ENCODE results near the gene RPL37A. TPM values are rescaled to one million over a fixed set of nuclear protein-coding genes. Genes with fewer than 3 reads are reported as not detected.

The RPL37A gene
- total RNA-seq, 4 donors from 2014 or later = 1,065 to 1,506 (median 1,390) TPM

- Histone ChIP-seq H3K9me3 (no peaks in the 10 kb centered on the region), H3K36me3 (no peaks in the 10 kb centered on the region), H3K4me3 (no peak overlapping the region), H3K27ac (no peak overlapping the region), H3K4me1 (peaks cover 8 to 21% of the 10 kb centered on the region in 2 donors), H3K27me3 (no peaks in the 10 kb centered on the region)
- intact Hi-C loops (cut with DNase I; ENCODE audit: low total_unique reads) = no loop called here
- in situ Hi-C loops (cut with MboI; ENCODE audit: low sequenced_read_pairs in 4 of 4) = loop anchor here in 1 of 4 donors (25.0 kb wide), 1 partner anchor 1175 kb away; no protein-coding TSS in a partner anchor
- no peak for DNase-seq
- TF ChIP-seq POLR2A (IDR thresholded peaks at IDR 0.05) = no peak
- no peak for TF ChIP-seq CTCF (IDR thresholded peaks at IDR 0.05 in 4 of 5, conservative IDR thresholded peaks at IDR 0.05 in 1 of 5)
- ATAC-seq = no peak
Observed at GRCh38 chr2:216537366-216537765, 38.7 kb downstream of the RPL37A start.

- Histone ChIP-seq H3K27ac (no peak overlapping the region), H3K4me1 (peaks cover 8 to 21% of the 10 kb centered on the region in 2 donors)
- no peak for ATAC-seq
Observed at GRCh38 chr2:216538538-216538937, 39.9 kb downstream of the RPL37A start.

GRCh38 chr2:216539120-216539519 is 40.5 kb downstream of the RPL37A start:
- TF ChIP-seq POLR2A (IDR thresholded peaks at IDR 0.05) (no peak), CTCF (IDR thresholded peaks at IDR 0.05 in 4 of 5, conservative IDR thresholded peaks at IDR 0.05 in 1 of 5) (no peak)
- intact Hi-C loops (cut with DNase I; ENCODE audit: low total_unique reads) (no loop called here), in situ Hi-C loops (cut with MboI; ENCODE audit: low sequenced_read_pairs in 4 of 4) (loop anchor here in 1 of 4 donors (25.0 kb wide), 1 partner anchor 1173 kb away; no protein-coding TSS in a partner anchor)
- H3K9me3 ChIP-seq = no peaks in the 10 kb centered on the region
- H3K27me3 ChIP-seq = no peaks in the 10 kb centered on the region
- H3K4me3 ChIP-seq = no peak overlapping the region
- H3K27ac ChIP-seq = no peak overlapping the region
- H3K4me1 ChIP-seq = peaks cover 8 to 21% of the 10 kb centered on the region in 2 donors
- H3K36me3 ChIP-seq = no peaks in the 10 kb centered on the region
- DNase-seq (no peak), ATAC-seq (no peak)

More at GRCh38 chr2:216538538-216538937, 39.9 kb downstream of the RPL37A start:
- no peak for TF ChIP-seq POLR2A (IDR thresholded peaks at IDR 0.05)
- no peak for TF ChIP-seq CTCF (IDR thresholded peaks at IDR 0.05 in 4 of 5, conservative IDR thresholded peaks at IDR 0.05 in 1 of 5)
- in situ Hi-C loops (cut with MboI; ENCODE audit: low sequenced_read_pairs in 4 of 4) (loop anchor here in 1 of 4 donors (25.0 kb wide), 1 partner anchor 1174 kb away; no protein-coding TSS in a partner anchor), intact Hi-C loops (cut with DNase I; ENCODE audit: low total_unique reads) (no loop called here)
- Histone ChIP-seq H3K9me3 (no peaks in the 10 kb centered on the region), H3K27me3 (no peaks in the 10 kb centered on the region), H3K4me3 (no peak overlapping the region), H3K36me3 (no peaks in the 10 kb centered on the region)
- DNase-seq = no peak

GRCh38 chr2:216539791-216540241 is 41.2 kb downstream of the RPL37A start:
- TF ChIP-seq POLR2A (IDR thresholded peaks at IDR 0.05) (no peak), CTCF (IDR thresholded peaks at IDR 0.05 in 4 of 5, conservative IDR thresholded peaks at IDR 0.05 in 1 of 5) (no peak)
- ATAC-seq (peak; percentile 49 to 53), DNase-seq (peak; percentile 19 to 54)
- H3K4me3 ChIP-seq = no peak overlapping the region
- in situ Hi-C loops (cut with MboI; ENCODE audit: low sequenced_read_pairs in 4 of 4) (loop anchor here in 1 of 4 donors (25.0 kb wide), 1 partner anchor 1172 kb away; no protein-coding TSS in a partner anchor), intact Hi-C loops (cut with DNase I; ENCODE audit: low total_unique reads) (no loop called here)
- no peak overlapping the region for H3K27ac ChIP-seq
- H3K4me1 ChIP-seq = peaks cover 8 to 21% of the 10 kb centered on the region in 2 donors
- H3K36me3 ChIP-seq = no peaks in the 10 kb centered on the region
- no peaks in the 10 kb centered on the region for H3K9me3 ChIP-seq
- H3K27me3 ChIP-seq = no peaks in the 10 kb centered on the region
